GM23338 (cell line): ENCODE results near the gene FUT2. TPM values are rescaled to one million over a fixed set of nuclear protein-coding genes. Genes with fewer than 3 reads are reported as not detected.

Experiments
- ATAC-seq: fragments of 200-7000 bp; cut with Tn5 transposase; 3 replicates; pipeline ENCODE4 v1.9.1; 2020
- DNase-seq: peaks from one replicate; pipeline ENCODE4 v3.0.0-alpha.2; 2015; ENCODE audit warnings: low spot score
- H2AFZ ChIP-seq: fragments of 200-600 bp; sonication (generic); 2 replicates; pipeline ENCODE4 v1.8.0; 2016; ENCODE audit warnings: antibody characterized with exemption, mild to moderate bottlenecking, moderate library complexity
- H3F3A ChIP-seq: fragments of 200-600 bp; sonication (generic); replicated peaks from 2 replicates; pipeline ENCODE4 v1.8.0; 2017; ENCODE audit warnings: antibody characterized with exemption, mixed run types, low read depth
- H3K27ac ChIP-seq: fragments of 200-600 bp; sonication (generic); 2 replicates; pipeline ENCODE4 v1.6.1; 2016; ENCODE audit warnings: low read depth
- H3K27me3 ChIP-seq: fragments of 200-600 bp; sonication (generic); 2 replicates; pipeline ENCODE4 v1.8.0; 2016; ENCODE audit warnings: mild to moderate bottlenecking, mixed run types, moderate library complexity; ENCODE audit not compliant: insufficient read depth
- H3K36me3 ChIP-seq: fragments of 200-600 bp; sonication (generic); 2 replicates; pipeline ENCODE4 v1.8.0; 2016; ENCODE audit warnings: mild to moderate bottlenecking; ENCODE audit not compliant: insufficient read depth
- H3K4me1 ChIP-seq: fragments of 200-600 bp; sonication (generic); 2 replicates; pipeline ENCODE4 v1.8.0; 2016; ENCODE audit warnings: mild to moderate bottlenecking, moderate library complexity; ENCODE audit not compliant: insufficient read depth
- H3K4me2 ChIP-seq: fragments of 200-600 bp; sonication (generic); 2 replicates; pipeline ENCODE4 v1.7.1; 2017; ENCODE audit warnings: mixed run types
- H3K4me3 ChIP-seq: fragments of 200-600 bp; sonication (generic); 2 replicates; pipeline ENCODE4 v1.6.1; 2016; ENCODE audit warnings: mixed run types
- H3K79me2 ChIP-seq: fragments of 200-600 bp; sonication (generic); replicated peaks from 2 replicates; pipeline ENCODE4 v1.8.0; 2017; ENCODE audit warnings: mild to moderate bottlenecking; ENCODE audit not compliant: insufficient read depth
- H3K9me2 ChIP-seq: fragments of 200-600 bp; sonication (generic); 2 replicates; pipeline ENCODE4 v1.8.0; 2017; ENCODE audit not compliant: insufficient read depth
- H4K20me1 ChIP-seq: fragments of 200-600 bp; sonication (generic); replicated peaks from 2 replicates; pipeline ENCODE4 v1.8.0; 2017; ENCODE audit warnings: mild to moderate bottlenecking; ENCODE audit not compliant: insufficient read depth
- H3K27ac Mint-ChIP-seq: 2 replicates; pipeline ENCODE4 v1.8.0; 2020; ENCODE audit warnings: inconsistent platforms, mild to moderate bottlenecking, moderate library complexity, mixed read lengths
- H3K27me3 Mint-ChIP-seq: 3 replicates; pipeline ENCODE4 v1.8.0; 2022; ENCODE audit warnings: low read depth, mild to moderate bottlenecking, moderate library complexity, mixed read lengths, inconsistent platforms; ENCODE audit not compliant: insufficient read depth, poor library complexity
- H3K36me3 Mint-ChIP-seq: 3 replicates; pipeline ENCODE4 v1.8.0; 2021; ENCODE audit warnings: low read depth, mild to moderate bottlenecking, inconsistent platforms, moderate library complexity, mixed read lengths
- H3K4me1 Mint-ChIP-seq: 3 replicates; pipeline ENCODE4 v1.8.0; 2020; ENCODE audit warnings: mild to moderate bottlenecking, inconsistent platforms, mixed read lengths
- H3K4me3 Mint-ChIP-seq: 3 replicates; pipeline ENCODE4 v1.8.0; 2021; ENCODE audit warnings: moderate library complexity, mild to moderate bottlenecking, inconsistent platforms, mixed read lengths
- H3K9me3 Mint-ChIP-seq: 3 replicates; pipeline ENCODE4 v1.8.0; 2020; ENCODE audit warnings: moderate library complexity, mild to moderate bottlenecking, inconsistent platforms, mixed read lengths
- CREB1 ChIP-seq: fragments of 250-450 bp; sonication (Bioruptor Pico); IDR thresholded peaks from 2 replicates; pipeline ENCODE4 v1.5.0; 2020; ENCODE audit warnings: low read depth, mild to moderate bottlenecking, moderate library complexity
- CTCF ChIP-seq, 2 experiments: fragments of 200-600 bp in 1 of 2; sonication (generic) in 1 of 2; conservative IDR thresholded peaks; 2 replicates each; pipeline versions ENCODE4 v1.5.1 to v1.6.1; 2016 to 2017; ENCODE audit warnings: antibody characterized with exemption in 2 of 2, low read depth in 2 of 2, mild to moderate bottlenecking in 2 of 2, moderate library complexity in 1 of 2
- ETS1 ChIP-seq: IDR thresholded peaks from 2 replicates; pipeline ENCODE4 v1.6.1; 2016; ENCODE audit warnings: antibody characterized with exemption
- EZH2 ChIP-seq: fragments of 200-600 bp; sonication (generic); IDR thresholded peaks from one replicate; pipeline ENCODE4 v1.8.0; 2017; ENCODE audit warnings: antibody characterized with exemption, mild to moderate bottlenecking, low read depth; ENCODE audit not compliant: unreplicated experiment
- EZH2phosphoT487 ChIP-seq: fragments of 200-600 bp; sonication (generic); IDR thresholded peaks from one replicate; pipeline ENCODE4 v1.8.1; 2018; ENCODE audit warnings: antibody characterized with exemption; ENCODE audit not compliant: unreplicated experiment
- JUNB ChIP-seq: IDR thresholded peaks from one replicate; pipeline ENCODE4 v1.6.1; 2016; ENCODE audit warnings: antibody characterized with exemption; ENCODE audit not compliant: unreplicated experiment
- NANOG ChIP-seq: IDR thresholded peaks from 2 replicates; pipeline ENCODE4 v1.6.1; 2016; ENCODE audit warnings: antibody characterized with exemption, borderline replicate concordance
- POLR2AphosphoS5 ChIP-seq: IDR thresholded peaks from 2 replicates; pipeline ENCODE4 v1.6.1; 2016; ENCODE audit warnings: antibody characterized with exemption, low read depth
- REST ChIP-seq: IDR thresholded peaks from one replicate; pipeline ENCODE4 v1.6.1; 2018; ENCODE audit warnings: antibody characterized with exemption; ENCODE audit not compliant: unreplicated experiment
- STAT1 ChIP-seq: IDR thresholded peaks from one replicate; pipeline ENCODE4 v1.6.1; 2016; ENCODE audit warnings: antibody characterized with exemption; ENCODE audit not compliant: unreplicated experiment
- ZNF114 ChIP-seq: fragments of 250-450 bp; sonication (Bioruptor Pico); IDR thresholded peaks from 2 replicates; pipeline ENCODE4 v1.5.0; 2020; ENCODE audit warnings: mild to moderate bottlenecking, moderate library complexity
- ZNF331 ChIP-seq: fragments of 250-450 bp; sonication (Bioruptor Pico); IDR thresholded peaks from 2 replicates; pipeline ENCODE4 v1.5.0; 2020; ENCODE audit warnings: low read depth, mild to moderate bottlenecking, moderate library complexity
- ZNF462 ChIP-seq: fragments of 250-450 bp; sonication (Bioruptor Pico); IDR thresholded peaks from 2 replicates; pipeline ENCODE4 v1.5.0; 2020; ENCODE audit warnings: mild to moderate bottlenecking, moderate library complexity
- polyA plus RNA-seq: library from polyadenylated mRNA; unstranded; fragments of >200 nt; fragmentation: Nextera tagmentation; extraction: Ambion mirVana; gene quantifications from 2 replicates; pipeline ENCODE4 v1.2.1, GENCODE V29; 2016
- total RNA-seq: library from RNA; depleted of rRNA; stranded (reverse); fragments of >200 nt; shearing (Covaris generic); gene quantifications from 2 replicates; pipeline ENCODE4 v1.2.3, GENCODE V29; 2014

Gene FUT2
- total and polyA plus RNA-seq, 2 experiments from 2014 or later, result 5.0 to 5.6 TPM

GRCh38 chr19:48708471-48708870 is 12.7 kb downstream of the FUT2 start:
- Mint-ChIP-seq H3K4me3 (no peak overlapping the region; the same call in 2 of the 3 replicates), H3K27ac (no peak overlapping the region), H3K9me3 (peaks cover 17% of the 10 kb centered on the region), H3K27me3 (peaks cover 18% of the 10 kb centered on the region), H3K4me1 (peaks cover 14% of the 10 kb centered on the region), H3K36me3 (peaks cover 28% of the 10 kb centered on the region)
- H3K79me2 ChIP-seq, result no peaks in the 10 kb centered on the region
- H3K27ac ChIP-seq, result no peak overlapping the region
- TF ChIP-seq POLR2AphosphoS5 (no peak), NANOG (no peak), STAT1 (no peak), CREB1 (CRISPR knock-in tag) (no peak), ZNF331 (CRISPR knock-in tag) (no peak), ETS1 (no peak), CTCF (conservative IDR thresholded peaks at IDR 0.05; ENCODE audit: low read depth in 2 of 2) (no peak), ZNF462 (no peak), JUNB (no peak), EZH2 (no peak), ZNF114 (CRISPR knock-in tag) (no peak), EZH2phosphoT487 (no peak), REST (no peak)
- 0 out of 2 replicates have a peak overlapping the region, but pooled peaks have one; percentile 36 for H3K4me3 ChIP-seq
- no peaks in the 10 kb centered on the region for H4K20me1 ChIP-seq
- H3K4me2 ChIP-seq, result 0 out of 2 replicates have a peak overlapping the region, but pooled peaks have one; percentile 57
- no peaks in the 10 kb centered on the region for H3K36me3 ChIP-seq
- peaks cover 12% of the 10 kb centered on the region; the same call in 1 of the 2 replicates for H3K4me1 ChIP-seq
- ATAC-seq (peak; percentile 36), DNase-seq (peak; percentile 50)
- H3K9me2 ChIP-seq, result no peaks in the 10 kb centered on the region
- H2AFZ ChIP-seq, result no peak overlapping the region
- no peaks in the 10 kb centered on the region for H3K27me3 ChIP-seq
- H3F3A ChIP-seq, result 0 out of 2 replicates have a peak, but pooled peaks cover 4% of the 10 kb centered on the region
